HG03095 (cell line): ENCODE measurements around the gene CR2.
"Not testable (repeated sequence)": the region's sequence is repeated elsewhere in the genome, so short reads cannot be mapped to it uniquely, and the experiment has no call there.

Experiments
- ATAC-seq: cut with Tn5 transposase; IDR thresholded peaks from one replicate; pipeline ENCODE4 v1.9.1; 2021; ENCODE audit warnings: moderate library complexity; ENCODE audit not compliant: unreplicated experiment

Gene CR2

DNA sequence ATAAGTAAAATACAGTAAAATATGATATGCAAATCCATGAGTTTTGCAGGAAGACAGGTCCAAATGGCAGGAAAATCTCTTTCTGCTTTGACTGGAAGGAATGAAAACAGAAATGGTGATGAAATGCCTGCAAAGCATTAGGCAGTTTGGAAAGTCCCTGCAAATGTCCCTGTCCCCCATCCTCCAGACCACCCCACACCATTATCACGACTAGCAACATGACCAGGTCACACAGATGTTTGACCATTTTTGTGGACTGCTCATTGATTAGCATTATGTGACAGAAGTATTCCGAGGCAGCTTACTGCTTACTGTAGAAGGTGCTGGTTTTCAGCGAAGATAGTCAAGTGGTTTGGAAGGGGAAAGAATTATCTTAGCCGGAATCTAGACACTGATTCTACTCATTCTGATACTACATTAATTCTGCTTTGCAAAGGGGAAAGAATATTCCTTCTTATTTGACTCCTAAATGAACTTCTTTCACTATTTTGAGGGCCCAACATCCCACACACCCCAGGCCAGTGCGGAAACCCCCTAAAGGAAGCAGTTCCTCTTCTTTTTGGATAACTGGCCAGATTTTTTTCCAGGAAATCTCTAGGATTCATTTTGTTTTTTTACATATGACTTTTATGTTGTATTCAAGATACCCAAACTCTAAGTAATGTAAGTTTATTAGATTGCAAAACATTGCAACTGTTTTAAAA is 9.5 kb upstream of the CR2 start:
- no peak for ATAC-seq

- no peak for ATAC-seq
These were observed 450 bp upstream of the CR2 start for GRCh38 chr1:207453710-207454045.

GRCh38 chr1:207455183-207455754 is 1.1 kb downstream of the CR2 start:
- ATAC-seq: no peak

GRCh38 chr1:207458414-207458813 is 4.3 kb downstream of the CR2 start:
- ATAC-seq: no peak

DNA sequence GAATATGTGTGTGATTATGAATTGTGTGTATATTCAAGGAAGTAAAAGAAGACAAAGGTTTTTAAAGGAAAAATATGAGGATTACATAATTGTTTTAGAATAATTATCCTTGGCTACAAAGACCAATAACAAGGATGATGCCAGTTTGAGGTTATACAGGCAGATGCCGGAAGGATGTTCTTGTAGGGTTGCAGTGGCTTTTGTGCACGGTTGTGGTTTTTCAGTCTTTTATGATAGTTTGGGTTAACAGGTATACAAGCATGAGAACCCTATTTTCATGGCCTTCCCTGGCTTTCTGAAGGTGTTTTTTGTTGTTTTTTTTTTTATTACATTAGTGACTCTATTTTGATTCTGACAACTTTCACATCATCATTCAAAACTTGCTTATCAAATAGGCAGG is 4.9 kb downstream of the CR2 start:
- no peak for ATAC-seq

DNA sequence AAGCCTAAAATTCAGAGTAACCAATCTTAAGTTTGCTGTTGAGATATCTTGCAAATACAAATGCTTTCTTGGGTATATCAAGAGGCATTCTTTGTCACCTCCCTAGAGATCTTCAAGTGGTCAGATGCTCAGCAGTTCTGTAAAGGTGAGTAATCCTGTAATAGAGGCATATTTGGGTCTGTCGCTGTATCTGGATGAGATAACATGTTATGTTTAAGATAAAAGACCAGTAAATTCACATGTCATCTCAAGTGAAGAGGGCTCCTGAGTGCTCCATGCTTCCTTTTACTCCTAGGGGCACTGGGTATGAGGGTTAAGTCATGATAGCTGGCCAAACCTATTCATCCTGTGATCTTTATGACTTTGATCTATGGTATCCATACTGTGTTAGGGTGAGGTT is 7.5 kb downstream of the CR2 start:
- ATAC-seq: no peak

GRCh38 chr1:207462535-207462934 is 8.4 kb downstream of the CR2 start:
- ATAC-seq: no peak

DNA sequence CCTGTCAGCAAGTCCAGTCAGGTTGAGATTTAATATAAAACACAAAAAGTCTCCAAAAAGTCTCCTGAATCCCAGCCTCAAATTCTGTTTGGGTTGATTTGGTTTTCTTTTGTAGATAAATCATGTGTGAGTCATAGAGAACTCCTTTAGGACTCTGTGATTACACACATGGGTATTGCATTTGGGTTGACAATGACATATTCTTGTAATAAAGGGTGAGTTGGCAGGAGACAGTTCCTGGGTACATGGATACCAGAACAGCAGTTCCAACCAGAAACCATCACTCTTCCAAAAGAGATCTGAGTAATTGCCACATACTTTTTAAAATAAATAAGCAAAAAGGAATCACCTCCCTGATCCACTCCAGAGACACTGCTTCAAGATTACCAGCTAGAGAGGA is 8.9 kb downstream of the CR2 start:
- ATAC-seq: no peak

GRCh38 chr1:207463571-207463970 is 9.4 kb downstream of the CR2 start:
- ATAC-seq: no peak

GRCh38 chr1:207470927-207471326 is 16.8 kb downstream of the CR2 start:
- no peak for ATAC-seq

- no peak for ATAC-seq
These were observed 20.1 kb downstream of the CR2 start for GRCh38 chr1:207474210-207474609.

GRCh38 chr1:207486198-207486597 is 32.1 kb downstream of the CR2 start:
- ATAC-seq: no peak

- ATAC-seq: no peak
These were observed 33.5 kb downstream of the CR2 start for GRCh38 chr1:207487636-207488035.

DNA sequence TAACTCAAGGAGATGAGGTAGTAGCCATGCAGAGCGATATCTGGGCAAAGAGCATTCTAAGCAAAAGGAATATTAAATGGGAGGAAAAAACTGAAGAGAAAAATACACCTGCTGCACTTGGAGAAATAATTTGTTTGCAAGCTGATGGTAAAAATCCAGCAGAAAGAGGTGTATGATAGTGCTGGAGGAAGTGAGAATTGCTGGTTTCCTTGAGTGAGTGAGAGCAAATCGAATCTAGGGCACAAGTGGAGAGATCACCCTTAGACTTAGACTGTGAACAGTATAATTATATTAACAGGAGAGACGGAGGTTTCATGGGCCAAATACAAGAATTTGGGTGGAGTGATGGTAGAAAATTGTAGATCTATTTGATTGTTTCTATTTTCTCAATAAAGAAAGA is 39.1 kb downstream of the CR2 start:
- no peak for ATAC-seq

GRCh38 chr1:207494171-207494570 is 40.0 kb downstream of the CR2 start:
- ATAC-seq: no peak

DNA sequence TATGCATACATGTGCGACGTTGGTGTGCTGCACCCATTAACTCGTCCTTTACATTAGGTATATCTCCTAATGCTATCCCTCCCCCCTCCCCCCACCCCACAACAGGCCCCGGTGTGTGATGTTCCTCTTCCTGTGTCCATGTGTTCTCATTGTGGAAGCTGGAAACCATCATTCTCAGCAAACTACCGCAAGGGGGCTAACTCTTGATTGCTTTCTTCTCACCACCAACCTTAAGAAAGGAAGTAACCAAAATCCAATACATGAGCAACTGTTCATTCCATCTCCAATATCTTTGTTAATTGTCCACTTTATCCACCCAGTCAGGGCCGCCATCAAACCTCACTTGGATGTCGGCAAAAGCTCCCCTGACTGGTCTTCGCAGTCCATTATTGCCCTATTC is 41.2 kb downstream of the CR2 start:
- not testable (repeated sequence) for ATAC-seq

GRCh38 chr1:207495801-207496792 is 42.0 kb downstream of the CR2 start, which contains the start of gene CR1:
CR1 (plus strand) TSS chr1:207496157; CDS start chr1:207496268, 111 bp downstream.
- no peak for ATAC-seq

GRCh38 chr1:207497941-207498340 is 43.8 kb downstream of the CR2 start:
- ATAC-seq: no peak

DNA sequence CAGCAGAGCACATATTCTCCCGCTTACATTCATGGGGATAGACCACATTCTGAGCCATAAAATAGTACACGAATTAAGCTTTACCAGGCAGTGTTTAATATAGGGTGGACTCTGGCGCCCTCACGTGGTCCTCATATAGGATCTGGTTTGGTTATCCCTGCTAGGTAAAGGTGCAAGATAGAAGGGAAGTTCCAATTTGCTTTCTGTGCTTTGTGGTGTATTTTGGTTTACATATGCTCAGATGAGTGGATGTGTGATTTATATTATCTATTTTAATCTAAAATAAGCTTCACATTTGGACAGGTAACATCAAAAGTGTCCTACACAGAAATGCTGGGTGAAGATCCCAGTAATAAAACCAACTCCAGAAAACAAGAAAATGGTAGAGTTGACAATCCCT is 45.4 kb downstream of the CR2 start:
- ATAC-seq: no peak

GRCh38 chr1:207500306-207500705 is 46.2 kb downstream of the CR2 start:
- ATAC-seq: no peak

DNA sequence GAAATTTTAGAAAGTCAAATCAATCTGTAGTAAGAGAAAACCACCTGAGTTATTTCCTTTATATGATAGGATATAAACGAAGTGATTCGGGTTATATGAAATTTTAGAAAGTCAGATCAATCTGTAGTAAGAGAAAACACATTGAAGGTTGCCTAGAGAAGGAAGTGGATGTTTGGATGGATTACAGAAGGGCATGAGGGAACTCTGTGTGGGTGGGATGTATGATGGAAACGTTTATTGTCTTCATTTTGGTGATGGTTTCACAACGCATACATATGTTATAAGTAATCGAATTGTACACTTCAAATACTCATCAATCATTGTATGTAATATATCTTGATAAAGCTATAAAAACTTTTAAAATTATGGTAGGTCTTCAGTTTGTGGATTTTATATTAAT is 46.9 kb downstream of the CR2 start:
- no peak for ATAC-seq

DNA sequence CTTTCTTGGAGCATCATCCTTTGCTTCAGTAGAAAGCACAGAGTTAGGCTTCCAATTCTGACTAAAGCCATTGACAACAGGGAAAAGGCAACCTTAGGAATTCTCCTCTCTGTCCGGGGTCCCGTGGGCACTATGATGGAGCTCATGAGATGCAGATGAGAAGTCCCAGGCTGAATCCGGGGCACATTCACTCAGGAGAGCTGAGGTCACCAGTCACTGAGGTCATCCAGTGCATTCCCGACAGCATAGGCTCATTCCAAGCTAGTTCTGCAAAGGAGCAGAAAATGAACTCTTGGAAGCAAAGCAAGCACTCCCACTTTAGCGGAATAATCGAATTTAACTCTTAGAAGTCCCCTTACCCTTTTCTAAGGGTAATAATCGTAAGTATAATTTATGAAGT is 48.6 kb downstream of the CR2 start:
- no peak for ATAC-seq
